HepG2 (cell line): Measurements from ENCODE around the gene FAM193A. TPM values are rescaled to one million over a fixed set of nuclear protein-coding genes. Genes with fewer than 3 reads are reported as not detected.

Experiments used
- BRCA1 ChIP-seq: sonication (generic); formaldehyde crosslinking; IDR thresholded peaks from 2 replicates; pipeline ENCODE4 v1.4.0; 2020; ENCODE audit warnings: missing genetic modification reagents
- RAD21 ChIP-seq: fragments of 450-650 bp; formaldehyde crosslinking; IDR thresholded peaks from 2 replicates; pipeline ENCODE4 v1.5.0; 2020; ENCODE audit warnings: mild to moderate bottlenecking
- SCMH1 ChIP-seq: sonication (generic); formaldehyde crosslinking; IDR thresholded peaks from 2 replicates; pipeline ENCODE4 v1.9.0; 2021; ENCODE audit warnings: missing genetic modification reagents, mild to moderate bottlenecking, borderline replicate concordance
- SRSF1 ChIP-seq: fragments of 200-400 bp; formaldehyde crosslinking; optimal IDR thresholded peaks from 2 replicates; pipeline ENCODE3; 2017; ENCODE audit warnings: mild to moderate bottlenecking, low read depth, low read length, moderate library complexity
- UBTF ChIP-seq: sonication (generic); formaldehyde crosslinking; IDR thresholded peaks from 2 replicates; pipeline ENCODE4 v1.4.0; 2020; ENCODE audit warnings: mild to moderate bottlenecking, missing genetic modification reagents
- ZGPAT ChIP-seq: IDR thresholded peaks from 2 replicates; pipeline ENCODE4 v1.6.1; 2016; ENCODE audit warnings: mild to moderate bottlenecking
- ZNF839 ChIP-seq: sonication (generic); formaldehyde crosslinking; IDR thresholded peaks from 2 replicates; pipeline ENCODE4 v1.4.0; 2020; ENCODE audit warnings: missing genetic modification reagents, mild to moderate bottlenecking, borderline replicate concordance
- ZSCAN25 ChIP-seq: sonication (generic); formaldehyde crosslinking; IDR thresholded peaks from 2 replicates; pipeline ENCODE4 v1.8.0; 2022; ENCODE audit warnings: mild to moderate bottlenecking, missing genetic modification reagents
- polyA plus RNA-seq, 8 experiments: library from polyadenylated mRNA; depleted of rRNA in 3 of 8; stranded (reverse) in 7 of 8; unstranded in 1 of 8; fragments of >200 nt; fragmentation: Illumina TruSeq in 4 of 8; extraction: Trizol in 4 of 8; gene quantifications; 2 replicates each; pipeline versions ENCODE4 v1.2.1 to v1.2.3, GENCODE V29; 2011 to 2016; ENCODE audit warnings: low read depth in 4 of 8, missing spikeins in 1 of 8, mixed read lengths in 1 of 8; ENCODE audit not compliant: insufficient read depth in 1 of 8
- total RNA-seq, 5 experiments: library from RNA; depleted of rRNA; stranded (reverse); fragments of >200 nt; fragmentation: Illumina TruSeq; extraction: Trizol; gene quantifications; 2 replicates each; pipeline ENCODE4 v1.2.3, GENCODE V29; 2016; ENCODE audit warnings: low read depth in 1 of 5
- TF ChIP-seq, protein P1 (sequence below): sonication (generic); formaldehyde crosslinking; IDR thresholded peaks from 2 replicates; pipeline ENCODE4 v1.5.1; 2020; ENCODE audit warnings: missing genetic modification reagents, mild to moderate bottlenecking, borderline replicate concordance
- TF ChIP-seq, protein P2 (sequence below): fragments of 450-650 bp; IDR thresholded peaks from 2 replicates; pipeline ENCODE4 v1.6.1; 2017

FAM193A gene
- total and polyA plus RNA-seq, 2 of the 13 experiments (the other 11 are each of a cell fraction or from before 2014, with no cell fraction given) = 5.7 to 8.7 TPM

DNA sequence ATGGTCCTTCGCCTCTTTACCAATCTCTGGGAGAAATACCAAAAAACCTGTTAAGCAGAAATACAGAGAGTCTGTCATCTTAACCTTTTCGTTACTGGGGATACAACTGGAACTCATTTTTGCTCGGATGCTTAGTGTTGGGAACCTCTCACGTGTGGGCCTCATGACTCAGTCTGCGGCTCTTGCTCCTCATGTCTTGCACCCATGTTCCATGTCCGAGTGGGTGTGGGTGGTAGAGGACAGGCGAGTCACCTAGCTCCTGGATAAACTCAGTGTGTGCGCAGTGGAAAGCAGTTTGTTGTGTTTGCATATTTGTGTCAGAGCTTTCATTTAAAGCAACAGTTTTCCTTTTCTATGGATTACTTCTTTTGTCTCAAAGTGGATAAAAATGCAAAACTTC is 149.1 kb downstream of the FAM193A start (continued):
- TF ChIP-seq SRSF1 = no peak
- no peak for TF ChIP-seq SCMH1
- TF ChIP-seq, protein P1, sequence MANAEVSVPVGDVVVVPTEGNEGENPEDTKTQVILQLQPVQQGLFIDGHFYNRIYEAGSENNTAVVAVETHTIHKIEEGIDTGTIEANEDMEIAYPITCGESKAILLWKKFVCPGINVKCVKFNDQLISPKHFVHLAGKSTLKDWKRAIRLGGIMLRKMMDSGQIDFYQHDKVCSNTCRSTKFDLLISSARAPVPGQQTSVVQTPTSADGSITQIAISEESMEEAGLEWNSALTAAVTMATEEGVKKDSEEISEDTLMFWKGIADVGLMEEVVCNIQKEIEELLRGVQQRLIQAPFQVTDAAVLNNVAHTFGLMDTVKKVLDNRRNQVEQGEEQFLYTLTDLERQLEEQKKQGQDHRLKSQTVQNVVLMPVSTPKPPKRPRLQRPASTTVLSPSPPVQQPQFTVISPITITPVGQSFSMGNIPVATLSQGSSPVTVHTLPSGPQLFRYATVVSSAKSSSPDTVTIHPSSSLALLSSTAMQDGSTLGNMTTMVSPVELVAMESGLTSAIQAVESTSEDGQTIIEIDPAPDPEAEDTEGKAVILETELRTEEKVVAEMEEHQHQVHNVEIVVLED = no peak
- TF ChIP-seq, protein P2, sequence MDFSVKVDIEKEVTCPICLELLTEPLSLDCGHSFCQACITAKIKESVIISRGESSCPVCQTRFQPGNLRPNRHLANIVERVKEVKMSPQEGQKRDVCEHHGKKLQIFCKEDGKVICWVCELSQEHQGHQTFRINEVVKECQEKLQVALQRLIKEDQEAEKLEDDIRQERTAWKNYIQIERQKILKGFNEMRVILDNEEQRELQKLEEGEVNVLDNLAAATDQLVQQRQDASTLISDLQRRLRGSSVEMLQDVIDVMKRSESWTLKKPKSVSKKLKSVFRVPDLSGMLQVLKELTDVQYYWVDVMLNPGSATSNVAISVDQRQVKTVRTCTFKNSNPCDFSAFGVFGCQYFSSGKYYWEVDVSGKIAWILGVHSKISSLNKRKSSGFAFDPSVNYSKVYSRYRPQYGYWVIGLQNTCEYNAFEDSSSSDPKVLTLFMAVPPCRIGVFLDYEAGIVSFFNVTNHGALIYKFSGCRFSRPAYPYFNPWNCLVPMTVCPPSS = no peak
- no peak for TF ChIP-seq ZGPAT (CRISPR knock-in tag)
- no peak for TF ChIP-seq UBTF
- TF ChIP-seq BRCA1 (CRISPR knock-in tag) = no peak
- no peak for TF ChIP-seq ZNF839 (CRISPR knock-in tag)
- no peak for TF ChIP-seq RAD21 (CRISPR knock-in tag)
- TF ChIP-seq ZSCAN25 = no peak
